GM21423 (cell line): Measurements from ENCODE around the gene WASF3.

ENCODE experiments used
- ATAC-seq: cut with Tn5 transposase; IDR thresholded peaks from one replicate; pipeline ENCODE4 v1.9.1; 2021; ENCODE audit warnings: mild to moderate bottlenecking, moderate library complexity; ENCODE audit not compliant: unreplicated experiment

WASF3 gene

GRCh38 chr13:26585136-26585535 is 27.7 kb downstream of the WASF3 start:
- ATAC-seq, result no peak

DNA sequence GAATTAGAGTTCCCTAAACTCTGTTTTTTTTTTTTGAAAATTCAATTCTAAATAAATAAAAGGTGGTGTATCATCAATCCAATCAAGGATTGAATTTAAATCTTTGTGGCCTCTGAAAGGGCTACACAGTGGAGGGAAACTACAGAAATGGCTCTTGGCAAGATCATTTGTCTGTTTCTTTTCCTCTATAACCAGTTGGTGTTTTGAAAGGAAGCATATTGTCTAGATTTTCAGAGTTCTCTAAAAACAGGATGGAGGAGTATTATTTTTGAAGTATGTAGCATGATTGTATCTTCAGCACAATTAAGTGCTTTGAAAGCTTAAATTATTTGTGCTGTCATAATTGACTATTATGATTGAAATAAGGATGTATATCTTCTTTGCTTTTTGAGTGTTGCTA is 29.8 kb downstream of the WASF3 start:
- no peak for ATAC-seq

GRCh38 chr13:26589226-26589625 is 31.7 kb downstream of the WASF3 start:
- ATAC-seq, result no peak

DNA sequence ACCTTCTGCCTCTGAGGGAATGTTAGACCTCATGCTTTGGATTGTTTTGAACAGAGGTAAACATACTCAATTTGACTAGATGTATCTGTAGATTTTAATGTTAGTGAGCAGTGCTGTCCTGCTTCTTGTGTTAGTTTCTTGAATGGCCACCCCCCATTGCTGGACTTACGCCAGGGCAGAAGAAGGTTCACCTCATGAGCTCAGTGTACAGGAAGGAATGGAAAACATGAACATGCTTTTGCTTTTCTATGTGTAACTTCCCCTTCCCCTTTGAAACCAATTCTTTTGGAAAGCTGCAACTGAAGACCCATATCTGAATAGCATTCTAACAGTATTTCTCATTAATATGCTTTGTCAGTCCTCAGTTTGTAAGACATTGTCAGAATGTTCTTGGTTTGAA is 32.3 kb downstream of the WASF3 start:
- no peak for ATAC-seq

GRCh38 chr13:26590379-26590778 is 32.9 kb downstream of the WASF3 start:
- no peak for ATAC-seq

DNA sequence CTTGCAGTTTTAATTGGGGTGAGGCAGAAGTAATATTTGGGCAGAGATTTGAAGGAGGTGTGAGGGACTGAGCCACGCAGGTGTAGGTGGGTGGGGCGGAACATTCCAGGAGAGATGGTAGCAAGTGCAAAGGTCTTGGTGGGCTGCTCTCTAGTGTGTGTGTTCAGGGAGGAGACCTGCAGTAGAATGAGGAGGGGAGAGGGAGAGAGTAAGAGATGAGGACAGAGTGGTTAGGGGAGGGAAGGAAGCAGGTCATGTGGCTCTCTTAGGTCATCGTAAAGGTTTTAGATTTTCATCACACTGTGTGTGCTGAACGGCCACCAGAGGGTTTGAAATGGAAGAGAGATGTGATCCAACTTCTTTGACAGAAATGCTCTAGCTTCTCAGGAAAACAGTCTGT is 33.5 kb downstream of the WASF3 start:
- ATAC-seq, result no peak

DNA sequence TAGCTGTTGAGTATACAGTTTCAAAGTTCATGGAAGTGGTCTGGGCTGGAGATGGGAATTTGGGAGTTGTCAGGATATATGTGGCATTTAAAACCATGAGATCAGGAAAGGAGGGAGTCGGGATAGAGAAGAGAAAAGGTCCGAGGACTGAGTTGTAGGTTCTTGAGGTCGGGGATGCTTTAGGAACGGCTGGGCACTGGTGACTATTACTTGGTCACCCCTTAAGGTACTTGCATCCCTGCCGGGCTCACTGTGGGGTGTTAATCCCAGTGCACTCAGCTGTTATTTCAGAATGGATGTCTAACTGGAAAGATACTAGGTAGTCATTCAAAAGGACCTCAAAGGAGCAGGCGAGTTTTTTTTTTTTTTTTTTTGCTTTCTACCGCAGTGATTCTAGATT is 34.2 kb downstream of the WASF3 start:
- no peak for ATAC-seq

DNA sequence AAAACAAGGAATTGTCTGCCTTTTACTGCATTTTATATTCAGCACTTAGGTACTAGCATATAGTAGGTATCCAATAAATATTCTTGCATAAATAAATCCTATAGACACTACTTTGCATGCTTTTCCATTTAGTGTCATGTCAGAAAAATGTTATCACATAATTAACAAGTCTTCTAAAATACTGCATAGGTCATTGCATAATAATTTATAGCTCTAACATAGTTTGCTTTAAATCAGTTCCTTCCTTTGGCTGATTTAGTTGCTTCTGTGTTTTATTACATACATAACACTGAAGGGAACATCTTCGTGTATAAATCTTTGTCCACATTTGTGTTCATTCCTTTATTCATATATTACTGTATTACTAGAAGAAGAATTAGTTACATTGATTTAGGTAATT is 36.2 kb downstream of the WASF3 start:
- no peak for ATAC-seq

DNA sequence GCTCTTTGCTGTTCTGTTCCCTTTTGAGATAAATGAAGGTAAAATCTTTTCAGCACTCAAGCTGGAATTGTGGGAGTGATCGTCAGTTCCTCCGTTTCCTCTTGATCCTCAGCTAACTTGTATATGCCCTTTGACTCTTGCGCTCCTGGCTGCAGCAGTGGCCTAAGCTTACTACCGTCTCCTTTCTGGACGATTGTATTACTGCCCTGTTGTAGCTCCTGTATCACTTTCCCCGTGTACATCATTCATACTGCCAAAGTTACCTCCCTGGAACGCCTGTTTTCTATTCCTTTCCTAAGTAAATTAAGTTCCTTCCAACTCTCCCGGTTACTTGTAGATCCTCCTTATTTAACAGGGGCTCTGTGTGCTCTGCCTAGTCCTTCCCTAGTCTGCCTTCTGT is 36.9 kb downstream of the WASF3 start:
- no peak for ATAC-seq

GRCh38 chr13:26596458-26596857 is 39.0 kb downstream of the WASF3 start:
- ATAC-seq, result no peak

- ATAC-seq, result no peak
Observed at GRCh38 chr13:26599403-26599802, 41.9 kb downstream of the WASF3 start.

GRCh38 chr13:26599860-26600259 is 42.4 kb downstream of the WASF3 start:
- no peak for ATAC-seq

- no peak for ATAC-seq
Observed at GRCh38 chr13:26600343-26600742, 42.9 kb downstream of the WASF3 start.

GRCh38 chr13:26601669-26602068 is 44.2 kb downstream of the WASF3 start:
- peak; percentile 77 for ATAC-seq

GRCh38 chr13:26602783-26603182 is 45.3 kb downstream of the WASF3 start:
- ATAC-seq, result no peak

DNA sequence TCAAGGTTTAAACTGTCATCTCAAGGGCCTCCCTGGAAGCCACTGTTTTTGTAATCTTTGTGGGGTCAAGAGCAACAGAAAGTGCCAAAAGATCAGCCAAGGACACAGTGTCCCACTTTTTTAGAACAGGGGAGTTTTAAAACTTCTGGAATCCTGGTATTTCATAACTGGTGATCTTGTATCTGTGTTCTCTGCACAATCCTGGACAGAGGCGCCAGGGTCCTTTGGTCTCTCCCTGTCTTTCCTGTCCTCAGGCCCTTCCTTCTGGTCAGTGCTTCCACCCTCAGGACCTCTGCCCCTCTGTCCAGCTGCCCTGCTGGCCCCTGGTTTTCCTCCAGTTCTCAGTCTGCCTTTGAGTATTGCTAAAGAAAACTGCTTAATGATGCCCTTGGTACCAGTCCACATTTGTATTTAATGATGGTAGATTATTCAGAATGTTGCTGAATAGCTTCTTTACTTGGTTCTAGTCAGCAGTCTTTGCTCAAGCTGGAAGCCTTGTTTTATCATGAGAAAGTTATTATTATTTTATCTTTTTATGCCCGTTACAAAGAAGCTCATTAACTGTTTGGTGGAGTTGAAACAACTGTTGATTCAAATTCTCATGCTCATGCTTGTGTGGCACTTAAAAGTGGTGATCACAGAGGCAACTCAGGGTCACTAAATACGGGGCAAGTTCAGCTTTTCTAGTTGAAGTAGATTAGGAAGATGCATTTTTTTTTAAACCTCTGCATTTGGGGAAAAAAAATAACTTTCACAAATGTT is 47.5 kb downstream of the WASF3 start:
- ATAC-seq, result no peak

DNA sequence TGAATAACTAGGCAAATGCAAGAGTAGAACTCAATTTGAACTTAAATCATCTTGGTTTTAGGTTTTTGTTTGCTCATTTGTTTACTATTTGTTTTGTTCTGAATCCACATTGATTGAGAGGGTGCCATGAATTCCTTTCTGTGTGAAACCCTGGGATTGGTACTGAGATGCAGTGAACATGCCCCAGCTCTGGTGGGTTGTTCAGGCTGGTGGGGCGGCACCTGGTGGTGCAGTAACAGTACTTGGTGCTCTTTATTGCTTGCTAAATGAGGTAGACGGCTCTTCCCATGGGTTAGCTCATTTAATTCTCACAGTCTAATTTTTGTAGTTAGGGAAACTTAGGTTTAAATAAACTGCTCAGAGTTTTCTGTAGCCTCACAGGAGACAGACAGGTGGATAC is 48.4 kb downstream of the WASF3 start:
- no peak for ATAC-seq

GRCh38 chr13:26606631-26607030 is 49.1 kb downstream of the WASF3 start:
- no peak for ATAC-seq

- ATAC-seq, result no peak
Observed at GRCh38 chr13:26614721-26615120, 57.2 kb downstream of the WASF3 start.

DNA sequence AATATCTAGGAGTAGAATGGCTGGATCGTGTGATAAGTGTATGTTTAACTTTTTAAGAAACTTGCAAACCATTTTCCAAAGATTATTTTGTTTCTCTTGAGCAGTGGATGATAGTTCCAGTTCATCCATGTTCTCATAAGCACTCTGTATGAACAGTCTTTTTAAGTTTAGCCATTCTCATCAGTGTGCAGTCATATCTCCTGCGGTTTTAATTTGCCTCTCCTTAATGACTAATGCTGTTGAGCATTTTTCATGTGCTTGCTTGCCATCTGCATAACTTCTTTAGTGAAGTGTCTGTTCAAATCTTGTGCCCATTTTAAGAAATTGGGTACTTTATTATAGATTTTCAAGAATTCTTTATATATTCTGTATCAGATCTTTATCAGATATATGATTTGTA is 58.6 kb downstream of the WASF3 start:
- ATAC-seq, result no peak

DNA sequence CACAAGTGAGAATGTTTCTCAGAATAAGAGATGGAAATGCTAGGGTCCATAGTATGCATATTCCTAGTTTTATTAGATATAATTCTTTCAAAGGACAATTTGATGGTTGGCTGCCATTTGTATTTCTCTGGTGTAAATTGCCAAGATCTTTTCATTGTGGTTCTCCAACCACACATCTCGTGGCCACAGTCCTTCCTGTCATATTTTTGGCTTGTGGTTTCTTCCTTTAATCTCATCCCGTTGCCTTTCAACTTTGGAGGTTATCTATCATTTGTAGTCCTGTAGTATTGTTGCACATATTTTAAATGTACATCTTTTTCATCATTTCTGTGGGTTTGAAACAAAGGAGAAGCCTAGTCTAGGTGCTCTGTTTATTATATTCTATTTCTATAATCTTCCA is 61.2 kb downstream of the WASF3 start:
- ATAC-seq, result no peak

DNA sequence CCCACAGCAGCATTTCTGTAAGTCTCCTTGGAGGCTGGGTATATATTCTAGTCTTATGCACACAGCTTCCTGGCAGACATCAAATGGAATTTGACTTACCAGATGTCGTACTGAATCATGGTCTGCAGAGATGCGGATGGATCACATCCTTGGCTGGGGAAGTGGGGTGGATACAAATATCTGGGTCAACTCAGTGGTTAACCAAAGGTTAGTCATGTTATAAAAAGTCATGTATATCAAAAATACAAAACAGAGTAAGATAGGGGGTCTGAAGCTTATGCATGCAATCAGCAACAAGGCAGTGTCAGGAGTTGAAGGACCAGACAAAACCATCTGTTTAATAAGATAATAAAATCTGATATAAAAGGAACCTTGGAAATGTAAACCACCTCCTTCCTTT is 61.9 kb downstream of the WASF3 start:
- ATAC-seq, result no peak

- no peak for ATAC-seq
Observed at GRCh38 chr13:26621731-26622401, 64.4 kb downstream of the WASF3 start.
